MCF 10A (cell line): ENCODE results near the gene MYO1D. TPM values are rescaled to one million over a fixed set of nuclear protein-coding genes. Genes with fewer than 3 reads are reported as not detected.
A peak's percentile ranks its signal among the peaks of the same experiment; 100 is the strongest.

Source experiments
- BruUV-seq: library from RNA; stranded (reverse); fragments of 400-500 nt; replicated peaks from 2 replicates; lab custom pipeline; 2021; lab: Mats Ljungman, UMichigan
- CTCF ChIA-PET: fragments of 300-600 bp; sonication (Branson Sonifier 250); formaldehyde crosslinking; extraction: SDS; loops from one replicate; lab custom pipeline; 2021; ENCODE audit warnings: antibody characterized with exemption, inconsistent platforms; lab: Yijun Ruan, JAX
- POLR2A ChIA-PET: fragments of 300-600, 350-650 bp; sonication (Branson Sonifier 250); formaldehyde crosslinking; extraction: SDS; loops from one replicate; lab custom pipeline; 2020; ENCODE audit warnings: antibody characterized with exemption, inconsistent platforms; lab: Yijun Ruan, JAX
- DNase-seq: peaks from one replicate; pipeline ENCODE4 v3.0.0-alpha.2; 2018; ENCODE audit not compliant: unreplicated experiment
- H3K27ac Mint-ChIP-seq: one replicate; pipeline ENCODE4 v1.8.0; 2022; ENCODE audit warnings: mild to moderate bottlenecking, low read depth, mixed read lengths; ENCODE audit not compliant: unreplicated experiment
- H3K27me3 Mint-ChIP-seq: one replicate; pipeline ENCODE4 v1.8.0; 2022; ENCODE audit warnings: mixed read lengths; ENCODE audit not compliant: insufficient read depth, unreplicated experiment
- H3K36me3 Mint-ChIP-seq: one replicate; pipeline ENCODE4 v1.8.0; 2022; ENCODE audit warnings: mild to moderate bottlenecking, moderate library complexity, mixed read lengths; ENCODE audit not compliant: insufficient read depth, unreplicated experiment
- H3K4me1 Mint-ChIP-seq: one replicate; pipeline ENCODE4 v1.8.0; 2022; ENCODE audit warnings: mixed read lengths; ENCODE audit not compliant: insufficient read depth, unreplicated experiment
- H3K4me3 Mint-ChIP-seq: one replicate; pipeline ENCODE4 v1.8.0; 2022; ENCODE audit warnings: mild to moderate bottlenecking, moderate library complexity, mixed read lengths; ENCODE audit not compliant: unreplicated experiment
- H3K9me3 Mint-ChIP-seq: one replicate; pipeline ENCODE4 v1.8.0; 2022; ENCODE audit warnings: mixed read lengths; ENCODE audit not compliant: unreplicated experiment
- intact Hi-C: fragments of 100-400 bp; cut with micrococcal nuclease; formaldehyde crosslinking; loops from 2 replicates; pipeline ENCODE4 v1.14.1; 2022
- total RNA-seq: library from RNA; stranded (reverse); gene quantifications from 2 replicates; pipeline ENCODE4 v1.2.3, GENCODE V29; 2022
- TF ChIP-seq, protein P1 (sequence below): fragments of 200-600 bp; IDR thresholded peaks from one replicate; pipeline ENCODE4 v1.8.0; 2022; ENCODE audit warnings: antibody characterized with exemption, mild to moderate bottlenecking; ENCODE audit not compliant: unreplicated experiment

The MYO1D gene
- total RNA-seq, 1 experiment from 2014 or later, result 30.5 TPM

DNA sequence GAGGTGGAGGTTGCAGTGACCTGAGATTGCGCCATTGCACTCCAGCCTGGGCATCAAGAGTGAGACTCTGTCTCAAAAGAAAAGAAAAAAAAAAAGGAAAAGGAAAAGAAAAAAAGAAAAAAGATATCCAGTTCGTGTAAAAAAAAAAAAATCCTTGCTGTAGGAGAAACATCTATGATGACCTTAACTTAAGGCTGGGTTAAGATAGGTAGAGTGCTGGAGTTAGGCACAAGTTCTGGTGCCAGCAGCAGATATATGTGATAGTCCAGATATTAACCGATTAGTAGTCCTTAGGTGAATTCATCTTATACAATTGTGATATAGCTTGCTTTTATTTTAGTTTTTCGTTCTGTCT lies 415.4 kb downstream of the MYO1D start:
- CTCF ChIA-PET, result interaction anchor here (0.6 to 5.9 kb wide), 44 partner anchors 8 to 1290 kb away, joined by 3 to 74 read pairs (median 6); partner anchors contain the start of gene PSMD11
- no peak overlapping the region for H3K4me3 Mint-ChIP-seq
- POLR2A ChIA-PET, result interaction anchor here (0.6 to 1.3 kb wide), 7 partner anchors 12 to 610 kb away, joined by 3 to 6 read pairs (median 4); partner anchors contain the start of gene CDK5R1
- no peak overlapping the region for H3K27ac Mint-ChIP-seq
- H3K9me3 Mint-ChIP-seq, result no peaks in the 10 kb centered on the region
- intact Hi-C loops, result loop anchor here (1.0 kb wide), 2 partner anchors 148 to 294 kb away; no protein-coding TSS in a partner anchor
- TF ChIP-seq, protein P1, sequence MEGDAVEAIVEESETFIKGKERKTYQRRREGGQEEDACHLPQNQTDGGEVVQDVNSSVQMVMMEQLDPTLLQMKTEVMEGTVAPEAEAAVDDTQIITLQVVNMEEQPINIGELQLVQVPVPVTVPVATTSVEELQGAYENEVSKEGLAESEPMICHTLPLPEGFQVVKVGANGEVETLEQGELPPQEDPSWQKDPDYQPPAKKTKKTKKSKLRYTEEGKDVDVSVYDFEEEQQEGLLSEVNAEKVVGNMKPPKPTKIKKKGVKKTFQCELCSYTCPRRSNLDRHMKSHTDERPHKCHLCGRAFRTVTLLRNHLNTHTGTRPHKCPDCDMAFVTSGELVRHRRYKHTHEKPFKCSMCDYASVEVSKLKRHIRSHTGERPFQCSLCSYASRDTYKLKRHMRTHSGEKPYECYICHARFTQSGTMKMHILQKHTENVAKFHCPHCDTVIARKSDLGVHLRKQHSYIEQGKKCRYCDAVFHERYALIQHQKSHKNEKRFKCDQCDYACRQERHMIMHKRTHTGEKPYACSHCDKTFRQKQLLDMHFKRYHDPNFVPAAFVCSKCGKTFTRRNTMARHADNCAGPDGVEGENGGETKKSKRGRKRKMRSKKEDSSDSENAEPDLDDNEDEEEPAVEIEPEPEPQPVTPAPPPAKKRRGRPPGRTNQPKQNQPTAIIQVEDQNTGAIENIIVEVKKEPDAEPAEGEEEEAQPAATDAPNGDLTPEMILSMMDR, result no peak
- H3K4me1 Mint-ChIP-seq, result peaks cover 6% of the 10 kb centered on the region
- BruUV-seq, result no TSS peak
- H3K27me3 Mint-ChIP-seq, result no peaks in the 10 kb centered on the region
- H3K36me3 Mint-ChIP-seq, result peaks cover 91% of the 10 kb centered on the region
- DNase-seq, result no peak

DNA sequence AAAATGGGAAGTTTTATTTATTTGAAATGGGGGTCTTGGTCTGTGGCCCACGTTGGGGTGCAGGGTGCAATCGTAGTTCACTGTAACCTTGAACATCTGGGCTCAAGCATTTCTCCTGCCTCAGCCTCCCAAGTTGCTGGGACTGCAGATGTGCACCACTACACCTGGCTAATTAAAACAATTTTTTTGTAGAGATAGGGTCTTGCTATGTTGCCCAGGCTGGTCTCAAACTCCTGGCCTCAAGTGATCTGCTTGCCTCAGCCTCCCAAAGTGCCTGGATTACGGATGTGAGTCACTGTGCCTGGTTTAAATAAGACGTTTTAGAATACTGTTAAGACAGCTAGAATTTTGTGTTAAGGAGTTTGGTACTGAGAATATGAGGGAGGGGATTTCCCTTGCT lies 416.9 kb downstream of the MYO1D start:
- TF ChIP-seq, protein P1, result no peak
- H3K36me3 Mint-ChIP-seq, result peaks cover 91% of the 10 kb centered on the region
- H3K9me3 Mint-ChIP-seq, result no peaks in the 10 kb centered on the region
- ChIA-PET CTCF (interaction anchor here (1.2 to 4.7 kb wide), 5 partner anchors 9 to 148 kb away, joined by 6 to 74 read pairs (median 22); no protein-coding TSS in a partner anchor), POLR2A (no interaction called here)
- no peak overlapping the region for H3K4me3 Mint-ChIP-seq
- H3K27ac Mint-ChIP-seq, result no peak overlapping the region
- H3K4me1 Mint-ChIP-seq, result peaks cover 6% of the 10 kb centered on the region
- intact Hi-C loops, result no loop called here
- H3K27me3 Mint-ChIP-seq, result no peaks in the 10 kb centered on the region
- DNase-seq, result no peak
- no TSS peak for BruUV-seq

DNA sequence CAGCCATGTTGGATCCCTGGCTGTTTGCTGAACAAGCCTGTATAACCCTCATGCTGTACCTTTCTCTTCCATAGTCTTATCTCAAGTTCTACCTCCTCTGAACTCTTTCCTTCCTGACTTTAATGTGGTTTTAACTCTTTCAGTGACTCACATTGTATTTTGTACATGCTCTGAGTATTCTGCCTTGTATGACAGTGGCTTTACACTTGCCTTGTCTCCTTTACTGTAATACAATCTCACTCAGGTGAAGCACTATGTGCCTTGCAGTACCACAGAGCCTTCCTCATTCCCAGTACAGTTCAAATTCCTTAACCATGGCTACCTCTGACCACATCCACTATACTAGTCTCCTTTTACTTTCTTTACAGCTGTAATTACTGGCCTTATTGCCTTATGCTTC lies 418.6 kb downstream of the MYO1D start:
- DNase-seq, result no peak
- H3K36me3 Mint-ChIP-seq, result peaks cover 88% of the 10 kb centered on the region
- POLR2A ChIA-PET, result no interaction called here
- H3K4me1 Mint-ChIP-seq, result peaks cover 6% of the 10 kb centered on the region
- H3K9me3 Mint-ChIP-seq, result no peaks in the 10 kb centered on the region
- BruUV-seq, result no TSS peak
- TF ChIP-seq, protein P1, result no peak
- H3K27ac Mint-ChIP-seq, result no peak overlapping the region
- CTCF ChIA-PET, result interaction anchor here (1.3 to 1.5 kb wide), 2 partner anchors 14 to 25 kb away, joined by 6 to 7 read pairs; partner anchors contain the start of gene PSMD11
- no peak overlapping the region for H3K4me3 Mint-ChIP-seq
- no peaks in the 10 kb centered on the region for H3K27me3 Mint-ChIP-seq
- intact Hi-C loops, result no loop called here

DNA sequence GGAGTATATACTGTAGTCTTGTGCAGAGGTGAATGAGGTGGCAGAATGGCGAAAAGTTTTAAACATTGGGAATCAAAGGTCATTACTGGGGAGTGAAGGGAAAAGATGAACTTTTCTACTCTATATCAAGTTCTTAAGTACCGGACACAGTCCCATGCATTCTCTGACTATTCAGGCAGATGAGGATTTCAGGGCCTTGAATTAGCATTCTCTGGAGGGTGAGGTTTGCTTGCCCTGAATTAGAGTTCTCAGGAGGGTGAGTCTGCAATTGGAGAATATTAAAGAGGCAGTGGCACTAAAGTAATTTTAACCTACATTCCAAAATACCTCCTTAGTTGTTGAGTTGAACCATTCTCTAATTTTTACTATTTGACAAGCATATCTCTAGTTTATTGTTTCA lies 423.6 kb downstream of the MYO1D start:
- DNase-seq, result no peak
- ChIA-PET CTCF (interaction anchor here (0.8 to 2.4 kb wide), 3 partner anchors 9 to 307 kb away, joined by 3 to 15 read pairs (median 6); partner anchors contain the start of gene PSMD11), POLR2A (interaction anchor here (1.5 to 1.6 kb wide), 2 partner anchors 9 to 14 kb away, joined by 3 to 4 read pairs; partner anchors contain the start of gene PSMD11)
- H3K36me3 Mint-ChIP-seq, result peaks cover 95% of the 10 kb centered on the region
- intact Hi-C loops, result no loop called here
- TF ChIP-seq, protein P1, result no peak
- H3K4me1 Mint-ChIP-seq, result no peaks in the 10 kb centered on the region
- no peaks in the 10 kb centered on the region for H3K9me3 Mint-ChIP-seq
- H3K27me3 Mint-ChIP-seq, result no peaks in the 10 kb centered on the region
- no TSS peak for BruUV-seq
- peak overlapping the region; percentile 4 for H3K27ac Mint-ChIP-seq
- H3K4me3 Mint-ChIP-seq, result no peak overlapping the region
